HL-60 (cell line): ENCODE measurements around the gene CHCHD6.

Experiments used
- DNase-seq, 2 experiments: peaks; one replicate each; pipeline ENCODE4 v3.0.0-alpha.2; 2010 to 2020; ENCODE audit warnings: low read depth in 1 of 2, low spot score in 1 of 2
- H3K27ac ChIP-seq: fragments of 250-450 bp; sonication (Bioruptor Pico); replicated peaks from 2 replicates; pipeline ENCODE4 v1.5.1; 2020; ENCODE audit warnings: mild to moderate bottlenecking, moderate library complexity
- H3K27me3 ChIP-seq: fragments of 250-450 bp; sonication (Bioruptor Pico); 2 replicates; pipeline ENCODE4 v1.5.1; 2021; ENCODE audit warnings: mild to moderate bottlenecking, moderate library complexity; ENCODE audit not compliant: insufficient read depth, poor library complexity, severe bottlenecking
- H3K4me3 ChIP-seq: replicated peaks from 2 replicates; pipeline ENCODE4 v1.5.1; 2011; ENCODE audit warnings: mild to moderate bottlenecking, control low read depth, low read length; ENCODE audit not compliant: insufficient read depth
- CTCF ChIP-seq: IDR thresholded peaks from one replicate; pipeline ENCODE4 v1.5.1; 2011; ENCODE audit warnings: low read length, control low read depth, inconsistent platforms; ENCODE audit not compliant: insufficient read depth
- GABPA ChIP-seq: IDR thresholded peaks from 2 replicates; pipeline ENCODE4 v1.6.1; 2012; ENCODE audit warnings: low read depth
- POLR2AphosphoS5 ChIP-seq: IDR thresholded peaks from 2 replicates; pipeline ENCODE4 v1.6.1; 2012; ENCODE audit warnings: low read depth
- REST ChIP-seq: IDR thresholded peaks from 2 replicates; pipeline ENCODE4 v1.6.1; 2012; ENCODE audit warnings: low read depth; ENCODE audit not compliant: insufficient replicate concordance
- SPI1 ChIP-seq: IDR thresholded peaks from 2 replicates; pipeline ENCODE4 v1.6.1; 2012; ENCODE audit warnings: low read depth, mild to moderate bottlenecking, borderline replicate concordance

The CHCHD6 gene

GRCh38 chr3:126908752-126909275, 204.8 kb downstream of the CHCHD6 start:
- no peak for DNase-seq
- TF ChIP-seq REST (no peak), POLR2AphosphoS5 (no peak), CTCF (no peak), GABPA (no peak), SPI1 (no peak)
- no peak overlapping the region for H3K4me3 ChIP-seq
- no peak overlapping the region for H3K27ac ChIP-seq
- H3K27me3 ChIP-seq, result peaks cover 10% of the 10 kb centered on the region

- Histone ChIP-seq H3K4me3 (no peak overlapping the region), H3K27me3 (peaks cover 10% of the 10 kb centered on the region), H3K27ac (no peak overlapping the region)
- TF ChIP-seq GABPA (no peak), POLR2AphosphoS5 (no peak), SPI1 (no peak), REST (no peak), CTCF (no peak)
- DNase-seq, result no peak
Measured at GRCh38 chr3:126910231-126910630, 206.2 kb downstream of the CHCHD6 start.

- DNase-seq, result peak; percentile 80 to 87
- H3K27me3 ChIP-seq, result peaks cover 10% of the 10 kb centered on the region
- TF ChIP-seq SPI1 (peak; percentile 58; the same call in 1 of the 2 replicates), REST (no peak), POLR2AphosphoS5 (peak; percentile 99), GABPA (peak; percentile 43)
- no peak overlapping the region for H3K27ac ChIP-seq
- H3K4me3 ChIP-seq, result no peak overlapping the region
Measured at GRCh38 chr3:126911162-126912026, 207.4 kb downstream of the CHCHD6 start.
